Dermis blood vessel endothelial cell (primary cell): Measurements from ENCODE around the gene GPATCH8. TPM values are rescaled to one million over a fixed set of nuclear protein-coding genes. Genes with fewer than 3 reads are reported as not detected.

Source experiments
- DNase-seq: peaks from one replicate; pipeline ENCODE4 v3.0.0; 2010
- total RNA-seq: library from RNA; depleted of rRNA; stranded (reverse); fragments of >200 nt; gene quantifications from 2 replicates; pipeline ENCODE4 v1.2.3, GENCODE V29; 2014

The GPATCH8 gene
- total RNA-seq, 1 donor from 2014 or later = 17.0 TPM

GRCh38 chr17:44451016-44451627 is 52.1 kb downstream of the GPATCH8 start:
- no peak for DNase-seq

DNA sequence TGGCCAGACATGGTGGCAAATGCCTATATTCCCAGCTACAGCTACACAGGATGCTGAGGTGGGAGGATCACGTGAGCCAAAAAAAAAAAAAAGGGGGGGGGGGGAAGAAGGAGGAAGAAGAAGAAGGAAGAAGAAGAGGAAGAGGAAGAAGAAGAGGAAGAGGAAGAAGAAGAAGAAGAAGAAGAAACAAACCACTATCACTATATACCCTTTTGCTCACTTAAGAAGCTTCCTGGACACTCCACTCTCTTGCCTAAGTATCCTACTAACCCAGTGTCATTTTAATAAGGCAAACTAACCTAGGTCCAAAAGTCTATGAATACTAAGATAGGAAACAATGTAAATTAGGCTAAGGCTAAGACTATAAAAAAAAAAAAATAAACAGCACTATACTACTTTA is 54.8 kb downstream of the GPATCH8 start:
- no peak for DNase-seq

- DNase-seq = no peak
These were observed 58.5 kb downstream of the GPATCH8 start for GRCh38 chr17:44444735-44445105.

DNA sequence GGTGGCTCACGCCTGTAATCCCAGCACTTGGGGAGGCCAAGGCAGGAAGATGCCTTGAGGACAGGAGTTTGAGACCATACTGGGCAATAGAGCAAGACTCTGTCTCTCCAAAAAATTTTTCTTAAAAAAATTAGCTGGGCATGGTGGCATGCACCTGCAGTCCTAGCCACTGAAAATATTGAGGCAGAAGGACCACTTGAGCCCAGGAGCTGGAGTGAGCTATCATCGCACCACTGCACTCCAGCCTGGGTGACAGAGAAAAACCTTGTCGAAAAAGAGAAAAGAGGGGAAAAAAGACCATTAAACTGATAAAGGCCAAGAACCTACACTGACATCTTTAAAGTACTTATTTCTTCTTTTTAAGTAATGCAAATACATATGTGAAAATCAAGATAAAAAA is 60.4 kb downstream of the GPATCH8 start:
- no peak for DNase-seq

DNA sequence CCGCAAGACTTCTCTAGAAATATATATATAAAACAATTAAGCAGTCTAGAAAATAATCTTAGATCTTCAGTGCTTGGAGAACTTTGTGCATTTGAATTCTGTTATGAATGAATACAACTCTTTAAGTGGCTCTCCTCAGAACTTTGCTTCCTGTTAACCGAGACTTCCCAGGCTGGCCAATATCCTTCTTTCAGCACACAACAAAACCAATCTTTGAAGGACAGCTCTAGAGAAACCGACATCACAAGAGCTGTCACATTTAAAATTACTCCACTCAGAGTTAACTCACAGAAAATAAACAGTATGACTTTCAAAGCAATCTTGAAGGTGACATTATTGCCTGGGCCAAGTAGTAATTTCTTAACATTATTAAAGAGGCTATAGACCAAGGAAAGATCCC is 64.0 kb downstream of the GPATCH8 start:
- DNase-seq = peak; percentile 15

DNA sequence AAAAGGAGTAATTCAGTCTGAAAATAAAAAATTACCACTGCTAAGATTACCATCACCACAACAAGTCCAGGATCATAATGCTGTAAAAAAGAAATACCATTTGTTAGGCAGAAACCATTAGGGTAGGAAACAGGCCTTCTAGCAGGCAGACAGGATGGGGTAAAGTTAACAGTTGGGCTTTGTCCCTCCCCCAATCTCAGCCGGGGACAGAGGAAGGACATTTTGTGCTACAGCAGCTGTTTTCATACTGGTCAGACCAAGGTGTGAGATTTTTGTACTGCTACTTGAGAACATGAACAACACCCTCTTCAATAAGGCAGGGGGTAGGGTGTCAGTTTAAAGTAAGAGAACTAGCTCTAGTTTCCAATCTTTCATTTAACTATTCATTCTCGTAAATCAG is 64.6 kb downstream of the GPATCH8 start:
- peak; percentile 11 for DNase-seq

- DNase-seq = no peak
These were observed 66.9 kb downstream of the GPATCH8 start for GRCh38 chr17:44436336-44436735.

DNA sequence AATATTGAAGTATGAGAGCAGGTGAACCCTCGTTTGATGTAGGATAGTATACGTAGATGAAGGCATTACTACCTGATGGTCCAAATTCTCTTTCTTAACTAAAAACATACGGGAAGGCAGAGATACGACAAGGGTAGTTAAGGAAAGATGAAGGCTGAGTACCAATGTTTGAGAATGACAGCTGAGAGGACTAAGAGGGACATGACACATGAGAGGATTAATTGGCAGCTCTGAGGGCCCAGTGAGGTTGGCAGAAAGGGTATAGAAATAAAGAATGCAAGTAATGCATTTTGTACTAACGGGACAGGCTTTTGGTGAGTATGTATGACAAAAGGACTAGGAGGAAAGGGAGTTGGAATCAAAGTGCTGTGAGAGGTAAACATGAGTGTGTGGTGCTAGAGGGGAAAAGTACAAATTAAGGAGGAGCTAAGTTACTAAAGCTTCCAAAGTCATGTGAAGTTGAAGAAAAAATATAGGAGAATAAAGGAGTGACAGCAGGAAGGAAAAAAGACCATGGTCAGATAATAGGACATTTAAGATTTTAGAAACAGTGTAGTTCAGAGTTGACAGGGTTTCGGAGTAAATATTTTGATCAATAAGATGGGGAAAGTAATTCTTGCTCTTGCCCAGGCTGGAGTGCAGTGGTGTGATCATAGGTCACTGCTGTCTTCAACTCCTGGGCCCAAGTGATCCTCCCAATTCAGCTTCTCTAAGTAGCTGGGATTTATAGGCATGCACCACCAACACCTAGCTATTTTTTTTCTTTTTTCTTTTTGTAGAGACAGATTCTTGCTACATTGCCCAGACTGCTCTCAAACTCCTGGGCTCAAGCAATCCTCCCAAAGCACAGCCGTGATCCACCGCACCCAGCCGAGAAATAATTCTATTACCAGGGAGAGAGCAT is 70.7 kb downstream of the GPATCH8 start:
- no peak for DNase-seq

GRCh38 chr17:44424828-44425461 is 78.3 kb downstream of the GPATCH8 start:
- no peak for DNase-seq

DNA sequence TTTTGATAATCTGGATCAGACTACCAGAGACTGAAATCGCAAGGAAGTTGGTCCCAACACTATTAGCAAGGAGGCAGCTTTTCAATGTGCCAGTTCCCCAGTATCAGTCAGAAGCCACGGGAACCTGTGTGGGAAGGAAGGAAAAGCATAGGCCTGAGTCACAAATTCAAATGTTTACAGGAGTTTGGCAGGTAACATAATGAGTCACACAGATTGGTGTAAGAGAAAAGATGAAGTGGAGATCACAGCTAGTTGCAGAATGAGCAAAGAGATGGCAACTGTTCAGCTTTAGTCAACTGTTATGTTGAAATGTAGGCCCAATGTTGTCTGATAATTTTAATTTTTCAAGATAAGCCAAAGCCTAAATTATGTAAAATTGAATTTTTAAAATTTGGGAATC is 85.7 kb downstream of the GPATCH8 start:
- DNase-seq = peak; percentile 67

GRCh38 chr17:44416558-44417289 is 86.5 kb downstream of the GPATCH8 start:
- no peak for DNase-seq

GRCh38 chr17:44414394-44415155 is 88.6 kb downstream of the GPATCH8 start:
- no peak for DNase-seq

DNA sequence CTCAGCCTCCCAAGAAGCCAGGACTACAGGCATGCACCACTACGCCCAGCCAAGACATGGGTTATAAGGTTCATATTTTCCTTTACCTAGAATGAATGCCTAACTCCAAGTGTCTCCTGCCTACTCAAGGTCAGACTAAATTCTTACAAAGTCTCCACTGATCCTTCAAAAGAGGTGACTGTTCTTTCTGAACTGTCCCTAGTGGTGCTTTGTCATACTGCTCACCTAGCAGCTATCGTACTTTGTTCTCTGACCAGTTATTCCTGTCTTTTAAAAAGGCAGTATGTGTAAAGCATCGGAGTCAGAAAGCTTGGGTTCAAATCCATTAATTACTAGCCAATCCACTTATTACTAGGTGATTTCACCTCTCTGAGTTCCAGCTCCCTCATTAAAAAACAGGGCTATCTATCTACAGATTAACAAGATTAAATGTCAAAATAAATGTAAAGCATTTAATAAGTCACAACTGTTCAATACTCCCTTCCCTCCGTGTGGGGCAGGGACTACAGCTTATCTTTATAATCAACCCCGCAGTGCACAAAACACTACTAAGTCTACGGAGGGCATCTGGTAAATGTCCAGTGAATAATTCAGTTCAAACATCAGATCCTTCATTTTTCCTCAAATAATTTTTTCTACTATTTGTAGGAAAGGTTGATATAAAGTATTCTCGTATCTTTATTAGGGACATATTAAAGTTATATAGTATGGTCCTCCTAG is 93.7 kb downstream of the GPATCH8 start:
- no peak for DNase-seq

GRCh38 chr17:44408786-44409185 is 94.4 kb downstream of the GPATCH8 start:
- no peak for DNase-seq

GRCh38 chr17:44402564-44403172 is 100.5 kb downstream of the GPATCH8 start:
- DNase-seq = no peak

- peak; percentile 58 for DNase-seq
These were observed 102.9 kb downstream of the GPATCH8 start for GRCh38 chr17:44400226-44400847.

DNA sequence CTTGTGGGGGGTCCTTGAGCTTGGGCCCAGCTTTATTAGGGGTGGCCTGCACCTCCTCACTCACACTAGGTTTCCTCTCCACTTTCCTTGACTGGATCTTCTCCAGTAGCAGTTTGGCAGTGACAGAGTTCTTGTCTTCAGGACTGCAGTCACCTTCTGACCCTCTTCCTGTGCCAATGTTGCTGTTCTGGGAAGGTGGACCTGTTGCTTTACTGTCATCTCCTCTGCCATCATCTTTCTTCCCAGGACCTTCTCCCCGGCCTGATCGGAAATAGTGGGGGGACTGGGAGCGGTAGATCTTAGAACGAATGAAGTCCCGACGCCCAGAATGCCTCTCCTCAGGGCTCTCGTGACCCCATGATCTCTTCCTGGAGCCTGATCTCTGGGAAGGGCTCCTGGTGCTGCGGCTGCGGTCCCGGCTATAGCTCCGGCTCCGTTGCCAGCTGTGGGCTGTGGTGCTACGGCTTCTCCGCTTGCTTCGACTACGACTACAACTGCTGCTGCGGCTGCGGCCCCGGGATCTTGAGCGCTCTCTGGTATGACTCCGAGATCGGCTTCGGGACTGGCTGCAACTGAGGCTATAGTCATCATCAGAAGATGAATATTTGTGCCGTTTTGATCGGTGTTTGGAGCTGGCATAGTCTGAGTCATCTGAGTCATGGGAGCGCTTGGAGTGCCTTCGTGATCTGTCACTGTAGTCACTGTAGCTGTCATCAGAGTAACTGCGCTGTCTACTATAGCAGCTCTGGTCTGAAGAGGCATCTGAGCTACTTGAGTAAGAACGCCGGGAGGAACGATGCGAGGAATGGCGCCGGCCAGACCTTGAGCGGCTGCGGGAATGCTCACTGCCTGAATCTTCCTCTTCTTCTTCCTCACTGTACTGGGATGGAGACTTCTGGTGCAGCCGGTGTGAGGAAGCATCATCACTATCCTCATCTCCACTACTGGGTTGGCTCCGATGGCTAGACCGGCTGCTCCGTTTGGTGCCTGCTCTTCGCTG is 104.2 kb downstream of the GPATCH8 start:
- no peak for DNase-seq

- no peak for DNase-seq
These were observed 105.4 kb downstream of the GPATCH8 start for GRCh38 chr17:44397479-44398440.
